ENCODE results near the gene DIPK1C. TPM values are rescaled to one million over a fixed set of nuclear protein-coding genes. Genes with fewer than 3 reads are reported as not detected.

The DIPK1C gene
- total RNA-seq, 1 experiment from 2014 or later = not detected

DNA sequence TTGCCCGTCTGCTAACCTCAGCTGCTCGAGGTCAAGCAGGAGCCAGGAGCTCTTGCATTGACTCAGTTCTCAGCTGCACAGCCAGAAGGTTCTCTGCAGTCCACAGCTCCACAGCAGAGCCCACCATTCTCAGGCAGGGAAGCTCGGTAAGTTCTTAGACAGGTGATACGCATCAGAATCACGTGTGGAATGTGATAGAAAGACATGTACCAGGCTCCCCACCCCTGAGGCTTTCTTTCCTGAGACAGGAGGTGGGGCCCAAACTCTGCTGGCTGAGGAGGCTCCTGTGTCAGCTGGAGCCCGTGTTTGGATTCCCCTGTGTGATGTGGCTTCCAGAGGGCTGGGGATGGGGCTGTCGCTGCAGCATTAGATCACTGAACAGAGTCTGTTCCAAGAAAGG is 28.0 kb downstream of the DIPK1C start (continued):
- TF ChIP-seq, protein P1, sequence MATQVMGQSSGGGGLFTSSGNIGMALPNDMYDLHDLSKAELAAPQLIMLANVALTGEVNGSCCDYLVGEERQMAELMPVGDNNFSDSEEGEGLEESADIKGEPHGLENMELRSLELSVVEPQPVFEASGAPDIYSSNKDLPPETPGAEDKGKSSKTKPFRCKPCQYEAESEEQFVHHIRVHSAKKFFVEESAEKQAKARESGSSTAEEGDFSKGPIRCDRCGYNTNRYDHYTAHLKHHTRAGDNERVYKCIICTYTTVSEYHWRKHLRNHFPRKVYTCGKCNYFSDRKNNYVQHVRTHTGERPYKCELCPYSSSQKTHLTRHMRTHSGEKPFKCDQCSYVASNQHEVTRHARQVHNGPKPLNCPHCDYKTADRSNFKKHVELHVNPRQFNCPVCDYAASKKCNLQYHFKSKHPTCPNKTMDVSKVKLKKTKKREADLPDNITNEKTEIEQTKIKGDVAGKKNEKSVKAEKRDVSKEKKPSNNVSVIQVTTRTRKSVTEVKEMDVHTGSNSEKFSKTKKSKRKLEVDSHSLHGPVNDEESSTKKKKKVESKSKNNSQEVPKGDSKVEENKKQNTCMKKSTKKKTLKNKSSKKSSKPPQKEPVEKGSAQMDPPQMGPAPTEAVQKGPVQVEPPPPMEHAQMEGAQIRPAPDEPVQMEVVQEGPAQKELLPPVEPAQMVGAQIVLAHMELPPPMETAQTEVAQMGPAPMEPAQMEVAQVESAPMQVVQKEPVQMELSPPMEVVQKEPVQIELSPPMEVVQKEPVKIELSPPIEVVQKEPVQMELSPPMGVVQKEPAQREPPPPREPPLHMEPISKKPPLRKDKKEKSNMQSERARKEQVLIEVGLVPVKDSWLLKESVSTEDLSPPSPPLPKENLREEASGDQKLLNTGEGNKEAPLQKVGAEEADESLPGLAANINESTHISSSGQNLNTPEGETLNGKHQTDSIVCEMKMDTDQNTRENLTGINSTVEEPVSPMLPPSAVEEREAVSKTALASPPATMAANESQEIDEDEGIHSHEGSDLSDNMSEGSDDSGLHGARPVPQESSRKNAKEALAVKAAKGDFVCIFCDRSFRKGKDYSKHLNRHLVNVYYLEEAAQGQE (IDR thresholded peaks at IDR 0.05; ENCODE audit: low read depth) = no peak
- TF ChIP-seq SRF (IDR thresholded peaks at IDR 0.05; ENCODE audit: low read depth) (no peak), ZFX (IDR thresholded peaks at IDR 0.05) (no peak), MAX (IDR thresholded peaks at IDR 0.05) (no peak), EZH2 (IDR thresholded peaks at IDR 0.05) (no peak), JUND (IDR thresholded peaks at IDR 0.05) (no peak)

- H4K20me1 ChIP-seq (ENCODE audit: insufficient read depth) = no peaks in the 10 kb centered on the region
- no peak overlapping the region for H3K4me3 ChIP-seq (replicated peaks in 1 of 2; ENCODE audit: low read depth in 1 of 2, low read length in 2 of 2)
- H3K9me2 ChIP-seq (ENCODE audit: insufficient read depth) = no peaks in the 10 kb centered on the region
- ChIA-PET POLR2A (no interaction called here), CTCF (no interaction called here), RAD21 (ENCODE audit: low non-redundant PET in 1 of 2, low total read pairs in 2 of 2, uncharacterized antibody in 2 of 2, unreplicated experiment in 2 of 2) (no interaction called here)
- no TSS peak for BruUV-seq (replicated peaks)
- H3K36me3 ChIP-seq (ENCODE audit: control insufficient read depth in 1 of 2, insufficient read depth in 2 of 2, low read length in 2 of 2) = no peaks in the 10 kb centered on the region
- no peak overlapping the region for H2AFZ ChIP-seq (ENCODE audit: low read depth, low read length, poor library complexity, severe bottlenecking)
- no peak overlapping the region for H3K9ac ChIP-seq (ENCODE audit: low read length)
- no peak overlapping the region for H3K27ac ChIP-seq (ENCODE audit: low read depth, low read length)
- no peaks in the 10 kb centered on the region for H3K9me3 ChIP-seq (ENCODE audit: control insufficient read depth in 1 of 2, insufficient read depth in 1 of 2, low read depth in 1 of 2, low read length in 2 of 2)
- H3K79me2 ChIP-seq (ENCODE audit: insufficient read depth, low read length) = no peaks in the 10 kb centered on the region
- H3K27me3 ChIP-seq (ENCODE audit: insufficient read depth, low read length) = peaks cover 18% of the 10 kb centered on the region; the same call in 1 of the 2 replicates
- H3K4me2 ChIP-seq (ENCODE audit: low read length) = no peak overlapping the region
- intact Hi-C loops (cut with micrococcal nuclease) = no loop called here
- H3K4me1 ChIP-seq (ENCODE audit: control insufficient read depth in 1 of 2, insufficient read depth in 2 of 2, low read length in 2 of 2) = no peaks in the 10 kb centered on the region
- DNase-seq (ENCODE audit: low read depth, low spot score) (no peak), ATAC-seq (no peak)
- TF ChIP-seq EZH2phosphoT487 (IDR thresholded peaks at IDR 0.05; ENCODE audit: borderline replicate concordance) (no peak), FOSL1 (IDR thresholded peaks at IDR 0.05; ENCODE audit: low read depth) (no peak), CBX3 (IDR thresholded peaks at IDR 0.05; ENCODE audit: low read depth) (no peak), ZFX (IDR thresholded peaks at IDR 0.05) (no peak), JUND (IDR thresholded peaks at IDR 0.05) (no peak), TCF7L2 (IDR thresholded peaks at IDR 0.05; ENCODE audit: borderline replicate concordance, extremely low read depth, insufficient read depth, insufficient read length) (no peak), ELF1 (IDR thresholded peaks at IDR 0.05; ENCODE audit: borderline replicate concordance, low read depth) (no peak), POLR2A (IDR thresholded peaks at IDR 0.05; ENCODE audit: borderline replicate concordance, extremely low read depth, insufficient read depth, insufficient read length) (no peak), ZNF274 (IDR thresholded peaks at IDR 0.05; ENCODE audit: low read depth, low read length) (no peak), CTCF (IDR thresholded peaks at IDR 0.05 in 2 of 3, conservative IDR thresholded peaks at IDR 0.05 in 1 of 3; ENCODE audit: borderline replicate concordance in 1 of 3, insufficient read depth in 1 of 3, low read depth in 2 of 3, low read length in 2 of 3) (no peak), YY1 (IDR thresholded peaks at IDR 0.05; ENCODE audit: extremely low read depth, insufficient replicate concordance, low read depth, low read length) (no peak), SP1 (IDR thresholded peaks at IDR 0.05; ENCODE audit: low read depth) (no peak), MAX (IDR thresholded peaks at IDR 0.05) (no peak), SRF (IDR thresholded peaks at IDR 0.05; ENCODE audit: low read depth) (no peak)
- TF ChIP-seq, protein P2, sequence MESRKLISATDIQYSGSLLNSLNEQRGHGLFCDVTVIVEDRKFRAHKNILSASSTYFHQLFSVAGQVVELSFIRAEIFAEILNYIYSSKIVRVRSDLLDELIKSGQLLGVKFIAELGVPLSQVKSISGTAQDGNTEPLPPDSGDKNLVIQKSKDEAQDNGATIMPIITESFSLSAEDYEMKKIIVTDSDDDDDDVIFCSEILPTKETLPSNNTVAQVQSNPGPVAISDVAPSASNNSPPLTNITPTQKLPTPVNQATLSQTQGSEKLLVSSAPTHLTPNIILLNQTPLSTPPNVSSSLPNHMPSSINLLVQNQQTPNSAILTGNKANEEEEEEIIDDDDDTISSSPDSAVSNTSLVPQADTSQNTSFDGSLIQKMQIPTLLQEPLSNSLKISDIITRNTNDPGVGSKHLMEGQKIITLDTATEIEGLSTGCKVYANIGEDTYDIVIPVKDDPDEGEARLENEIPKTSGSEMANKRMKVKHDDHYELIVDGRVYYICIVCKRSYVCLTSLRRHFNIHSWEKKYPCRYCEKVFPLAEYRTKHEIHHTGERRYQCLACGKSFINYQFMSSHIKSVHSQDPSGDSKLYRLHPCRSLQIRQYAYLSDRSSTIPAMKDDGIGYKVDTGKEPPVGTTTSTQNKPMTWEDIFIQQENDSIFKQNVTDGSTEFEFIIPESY (IDR thresholded peaks at IDR 0.05; ENCODE audit: extremely low read depth, insufficient replicate concordance, low read length) = no peak
Observed at GRCh38 chr18:74427442-74428112, 29.5 kb downstream of the DIPK1C start.
